Activated CD8-positive, alpha-beta T cell treated with anti-CD3 and anti-CD28 coated beads, Interleukin-2, amount 10 ng/mL, durations not matched to agents 7 days and 5 days (primary cell): Measurements from ENCODE around the gene CES1. TPM values are rescaled to one million over a fixed set of nuclear protein-coding genes. Genes with fewer than 3 reads are reported as not detected.
"Not testable (repeated sequence)": the region's sequence is repeated elsewhere in the genome, so short reads cannot be mapped to it uniquely, and the experiment has no call there.

Experiments used
- ATAC-seq: fragments of 150-1000 bp; cut with Tn5 transposase; one replicate; pipeline ENCODE4 v1.10.0; 2021; ENCODE audit warnings: moderate library complexity
- CTCF ChIA-PET: fragments of 350-600 bp; sonication (Branson Sonifier 250); formaldehyde crosslinking; loops from one replicate; lab custom pipeline; 2021; ENCODE audit warnings: antibody characterized with exemption; lab: Charles Lee
- POLR2A ChIA-PET: fragments of 350-600 bp; sonication (Branson Sonifier 250); formaldehyde crosslinking; loops from one replicate; lab custom pipeline; 2021; ENCODE audit warnings: antibody characterized with exemption; lab: Charles Lee
- DNase-seq: peaks from one replicate; pipeline ENCODE4 v3.0.0-alpha.2; 2020
- H3K27ac Mint-ChIP-seq: one replicate; pipeline ENCODE4 v1.8.0; 2021; ENCODE audit warnings: mild to moderate bottlenecking, mixed read lengths
- H3K27me3 Mint-ChIP-seq: one replicate; pipeline ENCODE4 v1.8.0; 2021; ENCODE audit warnings: low read depth, mixed read lengths
- H3K36me3 Mint-ChIP-seq: one replicate; pipeline ENCODE4 v1.8.0; 2021; ENCODE audit warnings: low read depth, mixed read lengths
- H3K4me1 Mint-ChIP-seq: one replicate; pipeline ENCODE4 v1.8.0; 2021; ENCODE audit warnings: low read depth, mixed read lengths
- H3K4me3 Mint-ChIP-seq: one replicate; pipeline ENCODE4 v1.8.0; 2021; ENCODE audit warnings: mild to moderate bottlenecking, mixed read lengths
- H3K9me3 Mint-ChIP-seq: one replicate; pipeline ENCODE4 v1.8.0; 2022; ENCODE audit warnings: mixed read lengths; ENCODE audit not compliant: insufficient read depth
- total RNA-seq, 2 experiments: library from RNA; stranded (reverse); gene quantifications; one replicate each; pipeline ENCODE4 v1.2.3, GENCODE V29; 2021

Gene CES1
- total RNA-seq, 2 experiments from 2014 or later = not detected

- Mint-ChIP-seq H3K27ac (no peak overlapping the region), H3K9me3 (no peaks in the 10 kb centered on the region), H3K4me3 (no peak overlapping the region), H3K36me3 (no peaks in the 10 kb centered on the region), H3K4me1 (no peaks in the 10 kb centered on the region), H3K27me3 (peaks cover 5% of the 10 kb centered on the region)
- no peak for DNase-seq
- ChIA-PET POLR2A (no interaction called here), CTCF (no interaction called here)
- ATAC-seq = no peak
Measured at GRCh38 chr16:55849536-55849935, 16.6 kb upstream of the CES1 start.

GRCh38 chr16:55846598-55847346, 13.9 kb upstream of the CES1 start:
- no peak for ATAC-seq
- H3K4me3 Mint-ChIP-seq = no peak overlapping the region
- no peaks in the 10 kb centered on the region for H3K9me3 Mint-ChIP-seq
- DNase-seq = no peak
- POLR2A ChIA-PET = no interaction called here
- no peaks in the 10 kb centered on the region for H3K27me3 Mint-ChIP-seq
- no peaks in the 10 kb centered on the region for H3K4me1 Mint-ChIP-seq
- no peaks in the 10 kb centered on the region for H3K36me3 Mint-ChIP-seq
- H3K27ac Mint-ChIP-seq = no peak overlapping the region
- CTCF ChIA-PET = interaction anchor here (1.2 kb wide), 1 partner anchor 382 kb away, joined by 4 read pairs; no protein-coding TSS in a partner anchor

GRCh38 chr16:55843105-55843395, 10.2 kb upstream of the CES1 start:
- ATAC-seq (no peak), DNase-seq (no peak)
- ChIA-PET CTCF (no interaction called here), POLR2A (no interaction called here)
- no peaks in the 10 kb centered on the region for H3K9me3 Mint-ChIP-seq
- peaks cover 5% of the 10 kb centered on the region for H3K4me1 Mint-ChIP-seq
- H3K36me3 Mint-ChIP-seq = no peaks in the 10 kb centered on the region
- H3K27ac Mint-ChIP-seq = no peak overlapping the region
- peaks cover 7% of the 10 kb centered on the region for H3K27me3 Mint-ChIP-seq
- H3K4me3 Mint-ChIP-seq = no peak overlapping the region

GRCh38 chr16:55842369-55843104, 9.6 kb upstream of the CES1 start:
- POLR2A ChIA-PET = no interaction called here
- no peaks in the 10 kb centered on the region for H3K9me3 Mint-ChIP-seq
- no peak overlapping the region for H3K4me3 Mint-ChIP-seq
- H3K36me3 Mint-ChIP-seq = no peaks in the 10 kb centered on the region
- no peak overlapping the region for H3K27ac Mint-ChIP-seq
- H3K4me1 Mint-ChIP-seq = peaks cover 5% of the 10 kb centered on the region
- peaks cover 7% of the 10 kb centered on the region for H3K27me3 Mint-ChIP-seq
- CTCF ChIA-PET = interaction anchor here (0.7 to 2.1 kb wide), 8 partner anchors 16 to 390 kb away, joined by 3 to 11 read pairs (median 3); partner anchors contain the start of gene CES5A
- peak; percentile 38 for DNase-seq
- peak; percentile 36 for ATAC-seq

- Mint-ChIP-seq H3K4me1 (peaks cover 5% of the 10 kb centered on the region), H3K9me3 (no peaks in the 10 kb centered on the region), H3K27ac (no peak overlapping the region), H3K27me3 (peaks cover 7% of the 10 kb centered on the region), H3K4me3 (no peak overlapping the region), H3K36me3 (no peaks in the 10 kb centered on the region)
- CTCF ChIA-PET = interaction anchor here (1.7 kb wide), 1 partner anchor 374 kb away, joined by 5 read pairs; no protein-coding TSS in a partner anchor
- POLR2A ChIA-PET = no interaction called here
- ATAC-seq (no peak), DNase-seq (no peak)
Measured at GRCh38 chr16:55839115-55839514, 6.2 kb upstream of the CES1 start.

- Mint-ChIP-seq H3K27me3 (peaks cover 7% of the 10 kb centered on the region), H3K27ac (no peak overlapping the region), H3K4me3 (no peak overlapping the region), H3K36me3 (no peaks in the 10 kb centered on the region), H3K9me3 (no peaks in the 10 kb centered on the region), H3K4me1 (peaks cover 5% of the 10 kb centered on the region)
- ChIA-PET CTCF (no interaction called here), POLR2A (no interaction called here)
- no peak for ATAC-seq
- DNase-seq = no peak
Measured at GRCh38 chr16:55836158-55836611, 3.3 kb upstream of the CES1 start.

GRCh38 chr16:55835581-55835980, 2.7 kb upstream of the CES1 start:
- H3K4me1 Mint-ChIP-seq = peaks cover 5% of the 10 kb centered on the region
- H3K9me3 Mint-ChIP-seq = no peaks in the 10 kb centered on the region
- ATAC-seq (no peak), DNase-seq (no peak)
- H3K27me3 Mint-ChIP-seq = peaks cover 7% of the 10 kb centered on the region
- H3K4me3 Mint-ChIP-seq = no peak overlapping the region
- ChIA-PET CTCF (no interaction called here), POLR2A (no interaction called here)
- H3K27ac Mint-ChIP-seq = no peak overlapping the region
- no peaks in the 10 kb centered on the region for H3K36me3 Mint-ChIP-seq

- H3K27ac Mint-ChIP-seq, H3K27me3 Mint-ChIP-seq, H3K9me3 Mint-ChIP-seq, H3K4me3 Mint-ChIP-seq, ATAC-seq, CTCF ChIA-PET, POLR2A ChIA-PET, H3K4me1 Mint-ChIP-seq, DNase-seq, H3K36me3 Mint-ChIP-seq: not testable (repeated sequence)
Measured at GRCh38 chr16:55835173-55835572, 2.3 kb upstream of the CES1 start.

GRCh38 chr16:55834049-55834448, 1.2 kb upstream of the CES1 start:
- Mint-ChIP-seq H3K4me3 (no peak overlapping the region), H3K27ac (no peak overlapping the region), H3K36me3 (no peaks in the 10 kb centered on the region), H3K27me3 (peaks cover 4% of the 10 kb centered on the region), H3K4me1 (no peaks in the 10 kb centered on the region), H3K9me3 (no peaks in the 10 kb centered on the region)
- CTCF ChIA-PET = no interaction called here
- ATAC-seq = no peak
- DNase-seq = no peak
- POLR2A ChIA-PET = no interaction called here

GRCh38 chr16:55832425-55832772, 497 bp downstream of the CES1 start:
- CTCF ChIA-PET = no interaction called here
- H3K4me1 Mint-ChIP-seq = no peaks in the 10 kb centered on the region
- H3K36me3 Mint-ChIP-seq = no peaks in the 10 kb centered on the region
- H3K9me3 Mint-ChIP-seq = no peaks in the 10 kb centered on the region
- ATAC-seq (no peak), DNase-seq (no peak)
- POLR2A ChIA-PET = no interaction called here
- H3K27me3 Mint-ChIP-seq = no peaks in the 10 kb centered on the region
- no peak overlapping the region for H3K4me3 Mint-ChIP-seq
- H3K27ac Mint-ChIP-seq = no peak overlapping the region

GRCh38 chr16:55830658-55831294, 2.1 kb downstream of the CES1 start:
- no peaks in the 10 kb centered on the region for H3K9me3 Mint-ChIP-seq
- H3K27ac Mint-ChIP-seq = no peak overlapping the region
- ChIA-PET POLR2A (no interaction called here), CTCF (no interaction called here)
- H3K36me3 Mint-ChIP-seq = no peaks in the 10 kb centered on the region
- ATAC-seq (no peak), DNase-seq (no peak)
- H3K27me3 Mint-ChIP-seq = no peaks in the 10 kb centered on the region
- no peaks in the 10 kb centered on the region for H3K4me1 Mint-ChIP-seq
- no peak overlapping the region for H3K4me3 Mint-ChIP-seq

GRCh38 chr16:55829232-55829631, 3.7 kb downstream of the CES1 start:
- POLR2A ChIA-PET, CTCF ChIA-PET, H3K27ac Mint-ChIP-seq, H3K36me3 Mint-ChIP-seq, ATAC-seq, H3K27me3 Mint-ChIP-seq, H3K4me1 Mint-ChIP-seq, H3K9me3 Mint-ChIP-seq, H3K4me3 Mint-ChIP-seq, DNase-seq: not testable (repeated sequence)
